Muscle layer of duodenum (tissue), 2 donors: ENCODE results near the gene LRRC72.

Experiments
- H3K27ac ChIP-seq: one replicate; pipeline ENCODE4 v1.7.0; 2013; ENCODE audit warnings: mild to moderate bottlenecking, low read length
- H3K27me3 ChIP-seq: one replicate; pipeline ENCODE4 v1.7.0; 2013; ENCODE audit warnings: low read depth, mild to moderate bottlenecking, control low read depth, low read length
- H3K36me3 ChIP-seq, 2 donors: one replicate each; pipeline ENCODE4 v1.7.0; 2013; ENCODE audit warnings: low read length in 2 of 2, control low read depth in 1 of 2, mild to moderate bottlenecking in 1 of 2; ENCODE audit not compliant: insufficient read depth in 2 of 2, control insufficient read depth in 1 of 2
- H3K4me1 ChIP-seq, 2 donors: one replicate each; pipeline ENCODE4 v1.7.0; 2013; ENCODE audit warnings: low read length in 2 of 2, mild to moderate bottlenecking in 2 of 2, control low read depth in 1 of 2, moderate library complexity in 1 of 2; ENCODE audit not compliant: insufficient read depth in 2 of 2, control insufficient read depth in 1 of 2
- H3K4me3 ChIP-seq, 2 donors: one replicate each; pipeline ENCODE4 v1.7.0; 2013; ENCODE audit warnings: low read length in 2 of 2, low read depth in 1 of 2, mild to moderate bottlenecking in 1 of 2
- H3K9me3 ChIP-seq, 2 donors: one replicate each; pipeline ENCODE4 v1.7.0; 2013; ENCODE audit warnings: low read length in 2 of 2, control low read depth in 1 of 2, mild to moderate bottlenecking in 1 of 2; ENCODE audit not compliant: control insufficient read depth in 1 of 2
- donor health status: healthy.

Gene LRRC72

DNA sequence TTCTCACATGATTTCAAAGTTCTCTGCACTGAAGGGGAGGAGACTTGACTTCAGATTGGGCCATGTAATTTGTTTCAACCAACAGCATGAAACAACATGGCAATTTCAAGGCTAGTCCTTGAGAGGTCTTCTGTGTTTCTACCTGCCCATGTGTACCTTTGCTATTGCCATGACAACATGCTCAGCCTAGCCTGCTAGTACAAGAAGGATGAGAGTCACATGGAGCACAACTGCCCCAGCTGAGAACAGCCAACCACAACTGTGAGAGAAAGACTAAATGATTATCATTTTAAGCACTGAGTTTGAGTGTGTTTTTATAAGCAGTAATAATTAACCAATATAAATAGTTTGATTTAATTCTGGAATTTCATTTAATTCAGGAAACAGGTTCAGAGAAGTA lies 77.0 kb downstream of the LRRC72 start:
- Histone ChIP-seq H3K4me1 (no peaks in the 10 kb centered on the region), H3K9me3 (no peaks in the 10 kb centered on the region), H3K4me3 (no peak overlapping the region), H3K27me3 (no peaks in the 10 kb centered on the region), H3K27ac (no peak overlapping the region), H3K36me3 (peaks cover 33 to 64% of the 10 kb centered on the region in 2 donors)

DNA sequence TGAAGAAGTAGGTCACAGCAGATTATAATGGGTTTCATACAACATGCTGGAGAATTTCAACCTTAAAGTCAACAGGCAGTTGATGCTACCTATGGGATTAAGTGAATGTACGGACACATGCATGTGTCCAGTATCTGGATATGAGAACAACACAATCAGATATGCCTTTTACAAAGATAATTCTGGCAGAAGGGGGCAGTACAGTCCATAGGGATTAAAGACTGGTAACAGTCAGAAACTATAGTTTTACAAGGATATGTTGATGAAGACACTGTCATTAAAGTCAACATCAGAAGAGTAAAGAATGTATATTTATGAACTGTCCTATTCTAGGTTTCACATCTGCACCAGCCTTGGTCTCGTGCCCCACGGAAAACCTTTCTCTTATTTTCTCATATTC lies 77.4 kb downstream of the LRRC72 start:
- H3K27me3 ChIP-seq = no peaks in the 10 kb centered on the region
- peaks cover 33 to 64% of the 10 kb centered on the region in 2 donors for H3K36me3 ChIP-seq
- H3K4me1 ChIP-seq = no peaks in the 10 kb centered on the region
- no peaks in the 10 kb centered on the region for H3K9me3 ChIP-seq
- no peak overlapping the region for H3K27ac ChIP-seq
- H3K4me3 ChIP-seq = no peak overlapping the region

DNA sequence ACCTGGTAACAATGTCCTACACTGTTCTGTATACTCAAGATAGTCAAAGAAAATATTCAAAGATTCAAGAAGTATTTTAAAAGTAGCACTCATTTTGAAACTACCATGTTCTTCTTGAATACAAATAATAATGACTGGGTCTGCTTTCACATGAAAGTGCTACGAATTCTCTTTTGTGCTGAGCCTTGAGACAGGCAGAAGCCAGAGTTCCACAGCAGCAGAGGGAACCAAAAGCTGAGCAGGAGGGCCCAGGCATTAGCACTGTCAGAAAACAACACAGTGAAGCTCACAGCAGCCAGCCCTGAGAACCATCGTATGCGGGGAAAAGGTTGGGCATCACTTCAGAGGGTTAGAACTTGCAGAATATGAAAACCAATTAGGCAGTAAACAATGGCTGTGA lies 80.1 kb downstream of the LRRC72 start:
- Histone ChIP-seq H3K27ac (no peak overlapping the region), H3K9me3 (no peaks in the 10 kb centered on the region), H3K36me3 (peaks cover 20 to 51% of the 10 kb centered on the region in 2 donors), H3K4me1 (no peaks in the 10 kb centered on the region), H3K4me3 (no peak overlapping the region), H3K27me3 (no peaks in the 10 kb centered on the region)

DNA sequence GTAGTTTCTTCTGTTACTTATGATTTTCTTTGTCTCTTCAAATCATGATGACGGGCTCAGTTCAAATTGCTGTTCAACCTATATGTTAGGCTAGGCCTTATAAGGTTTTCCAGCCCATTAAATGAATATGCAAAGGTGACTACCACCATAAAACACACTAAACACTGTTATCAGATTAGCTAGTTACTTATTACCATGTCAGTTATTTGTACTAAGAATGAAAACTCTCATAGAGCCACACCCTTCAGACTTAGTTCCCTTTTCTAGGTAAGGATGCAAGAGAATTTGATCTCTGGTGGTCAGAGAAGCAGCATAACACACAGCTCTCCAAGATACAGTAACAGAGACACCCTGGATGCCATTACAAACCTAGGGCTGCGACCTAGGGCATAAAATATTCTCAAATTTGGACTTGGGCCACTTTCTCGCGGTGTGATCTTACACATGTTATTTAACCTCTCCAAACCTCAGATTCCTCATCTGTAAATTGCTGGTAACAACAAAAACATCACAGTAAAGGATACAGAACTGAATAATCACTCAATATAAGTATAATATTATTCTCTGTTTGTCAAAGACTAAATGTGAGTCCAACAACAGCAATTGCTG lies 83.3 kb downstream of the LRRC72 start:
- Histone ChIP-seq H3K27me3 (no peaks in the 10 kb centered on the region), H3K4me1 (no peaks in the 10 kb centered on the region), H3K27ac (peak overlapping the region; percentile 37), H3K36me3 (peaks cover 11 to 40% of the 10 kb centered on the region in 2 donors), H3K9me3 (no peaks in the 10 kb centered on the region), H3K4me3 (no peak overlapping the region)

DNA sequence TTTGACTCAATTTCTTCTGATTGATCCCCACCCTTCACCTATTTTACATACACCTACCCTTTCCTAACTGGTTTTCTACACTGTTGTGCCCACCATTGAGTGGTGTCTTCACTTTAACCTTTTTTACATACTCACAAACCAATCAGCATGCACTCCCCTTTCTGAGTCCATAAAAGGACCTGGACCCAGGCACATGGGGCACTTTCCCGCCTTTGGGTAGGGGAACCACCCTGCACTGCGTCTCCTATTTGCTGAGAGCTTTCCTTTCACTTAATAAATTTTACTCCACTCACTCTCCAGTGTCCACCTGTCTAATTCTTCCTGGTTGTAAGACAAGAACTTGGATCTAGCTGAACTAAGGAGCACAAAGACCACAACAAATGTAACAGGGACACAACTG lies 85.1 kb downstream of the LRRC72 start:
- Histone ChIP-seq H3K4me1 (no peaks in the 10 kb centered on the region), H3K27me3 (no peaks in the 10 kb centered on the region), H3K9me3 (no peaks in the 10 kb centered on the region), H3K36me3 (peaks cover 18 to 51% of the 10 kb centered on the region in 2 donors), H3K27ac (no peak overlapping the region), H3K4me3 (no peak overlapping the region)

DNA sequence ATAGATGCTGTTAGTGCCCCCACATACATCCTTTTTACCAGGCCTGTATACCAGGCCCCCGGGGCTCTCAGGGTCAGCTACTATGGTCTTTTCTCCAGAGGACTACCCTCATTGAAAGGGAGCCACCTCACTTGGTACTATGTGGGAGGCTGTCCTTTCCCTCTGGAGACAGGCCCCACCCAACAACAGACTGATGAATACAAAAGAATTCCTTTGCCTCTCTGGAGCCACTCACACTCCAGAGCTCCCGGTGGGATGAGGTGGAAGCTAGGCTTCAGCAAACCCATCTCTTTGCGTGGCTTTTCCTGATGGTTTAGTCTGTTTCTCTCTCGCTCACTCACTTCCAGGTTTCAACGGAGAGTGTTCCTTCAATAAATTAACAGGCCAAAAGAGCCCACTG lies 88.6 kb downstream of the LRRC72 start:
- Histone ChIP-seq H3K4me1 (no peaks in the 10 kb centered on the region), H3K27me3 (no peaks in the 10 kb centered on the region), H3K4me3 (no peak overlapping the region), H3K9me3 (no peaks in the 10 kb centered on the region), H3K36me3 (peaks cover 15 to 41% of the 10 kb centered on the region in 2 donors), H3K27ac (no peak overlapping the region)

DNA sequence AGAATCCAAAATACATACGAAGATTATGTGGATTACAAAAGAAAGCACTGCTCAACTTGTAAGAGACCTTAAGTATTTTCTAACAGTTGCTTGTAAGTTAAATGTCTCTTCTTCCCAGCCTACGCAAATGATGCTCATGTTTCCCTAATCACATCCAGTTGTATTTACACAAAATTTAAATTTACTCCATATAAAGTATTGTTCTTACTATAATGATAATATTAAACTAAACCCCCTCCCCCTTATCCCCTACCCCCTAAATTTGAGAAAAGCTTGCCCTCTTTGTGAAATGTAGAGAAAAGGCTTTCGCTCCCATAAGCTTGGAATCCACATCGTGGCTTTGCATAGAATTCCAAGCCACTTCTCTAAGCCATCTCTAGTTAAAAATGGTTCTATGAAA lies 89.5 kb downstream of the LRRC72 start:
- no peaks in the 10 kb centered on the region for H3K9me3 ChIP-seq
- H3K4me3 ChIP-seq = no peak overlapping the region
- peaks cover 15 to 42% of the 10 kb centered on the region in 2 donors for H3K36me3 ChIP-seq
- no peak overlapping the region for H3K27ac ChIP-seq
- H3K4me1 ChIP-seq = no peaks in the 10 kb centered on the region
- H3K27me3 ChIP-seq = no peaks in the 10 kb centered on the region

DNA sequence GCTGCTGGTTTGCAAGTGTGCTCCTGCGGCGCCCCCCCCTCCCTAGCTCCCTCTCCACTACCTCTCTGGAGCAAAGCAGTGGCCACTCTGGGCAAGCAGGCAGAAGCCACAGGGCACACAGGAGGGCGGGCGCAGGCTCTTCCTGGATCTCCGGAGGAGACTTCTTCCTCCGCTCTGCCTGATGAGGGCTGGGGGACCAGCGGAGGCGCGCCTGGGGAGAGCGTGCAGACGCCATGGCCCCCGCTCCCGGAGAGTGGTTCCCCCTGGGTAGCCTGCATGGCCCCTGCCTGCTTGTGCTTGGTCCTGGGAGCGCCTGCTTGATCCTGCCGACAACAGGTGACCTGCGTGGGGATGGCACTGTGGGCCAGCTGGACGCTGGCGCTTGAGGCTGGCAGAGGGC lies 89.9 kb downstream of the LRRC72 start:
- no peaks in the 10 kb centered on the region for H3K4me1 ChIP-seq

DNA sequence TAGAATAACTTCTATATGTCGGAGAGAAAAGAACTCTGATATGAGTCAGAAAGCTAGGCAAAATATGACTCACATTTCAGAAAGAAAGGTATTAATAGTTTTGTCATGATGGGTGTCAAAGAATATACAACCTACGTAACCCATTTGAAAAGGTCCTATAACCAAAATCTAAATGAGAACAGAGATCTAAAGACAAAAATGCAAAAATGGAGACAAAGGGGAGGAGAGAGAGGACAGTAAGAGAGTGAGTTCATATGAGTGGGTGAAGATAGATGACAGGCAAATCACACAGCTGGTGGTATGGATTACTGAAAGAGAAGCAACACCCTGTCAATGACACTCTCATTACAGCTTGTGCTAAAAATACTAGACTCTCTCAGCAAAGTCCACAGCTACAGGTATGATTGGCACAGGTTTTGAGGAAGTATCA lies 93.4 kb downstream of the LRRC72 start:
- no peak overlapping the region for H3K27ac ChIP-seq
- H3K36me3 ChIP-seq = peaks cover 31 to 48% of the 10 kb centered on the region in 2 donors
- no peaks in the 10 kb centered on the region for H3K27me3 ChIP-seq
- H3K4me1 ChIP-seq = no peaks in the 10 kb centered on the region
- H3K4me3 ChIP-seq = no peak overlapping the region
- no peaks in the 10 kb centered on the region for H3K9me3 ChIP-seq

More for the DNA sequence above, 89.9 kb downstream of the LRRC72 start:
- Histone ChIP-seq H3K4me3 (no peak overlapping the region), H3K27me3 (no peaks in the 10 kb centered on the region), H3K9me3 (no peaks in the 10 kb centered on the region), H3K36me3 (peaks cover 15 to 42% of the 10 kb centered on the region in 2 donors), H3K27ac (no peak overlapping the region)

DNA sequence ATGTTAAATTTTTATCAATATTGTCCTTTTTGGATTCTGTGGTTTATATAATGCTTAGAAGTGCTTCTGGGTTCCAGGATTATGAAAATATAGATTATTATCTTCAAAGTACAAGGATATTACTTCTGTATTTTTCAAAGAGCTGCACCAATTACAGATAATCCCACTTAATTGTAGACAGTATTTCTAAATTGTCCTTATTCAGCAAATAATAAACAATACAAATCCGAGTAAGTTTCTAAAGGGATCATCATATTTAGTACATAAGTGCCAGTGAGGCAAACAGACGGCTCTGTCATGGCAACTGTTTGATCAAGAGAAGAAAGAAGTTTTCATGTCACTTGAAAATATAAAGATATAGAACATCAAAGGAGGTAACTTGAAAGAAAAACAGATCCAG lies 99.8 kb downstream of the LRRC72 start:
- Histone ChIP-seq H3K4me1 (no peaks in the 10 kb centered on the region), H3K9me3 (no peaks in the 10 kb centered on the region), H3K36me3 (peaks cover 19 to 24% of the 10 kb centered on the region in 2 donors), H3K4me3 (no peak overlapping the region), H3K27ac (no peak overlapping the region), H3K27me3 (no peaks in the 10 kb centered on the region)

DNA sequence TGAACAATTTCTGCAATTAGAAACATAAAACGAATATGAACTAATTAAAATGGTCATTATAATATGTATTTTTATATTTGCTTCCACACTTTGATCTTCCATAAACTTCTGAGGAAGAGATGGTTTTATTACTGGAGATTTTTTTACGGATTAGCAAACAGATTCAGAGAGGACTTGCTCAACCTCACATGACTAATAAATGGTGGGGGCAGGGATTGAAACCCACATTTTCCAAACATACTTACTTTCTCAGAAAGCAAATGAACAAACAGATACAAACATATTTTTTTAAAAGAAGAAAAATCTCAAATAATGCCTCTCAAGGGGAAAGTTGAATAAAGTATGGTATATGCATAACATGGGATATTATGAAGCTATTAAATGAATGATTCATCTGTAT lies 100.6 kb downstream of the LRRC72 start:
- no peaks in the 10 kb centered on the region for H3K9me3 ChIP-seq
- H3K27ac ChIP-seq = no peak overlapping the region
- peaks cover 19 to 24% of the 10 kb centered on the region in 2 donors for H3K36me3 ChIP-seq
- H3K4me1 ChIP-seq = no peaks in the 10 kb centered on the region
- H3K27me3 ChIP-seq = no peaks in the 10 kb centered on the region
- no peak overlapping the region for H3K4me3 ChIP-seq

DNA sequence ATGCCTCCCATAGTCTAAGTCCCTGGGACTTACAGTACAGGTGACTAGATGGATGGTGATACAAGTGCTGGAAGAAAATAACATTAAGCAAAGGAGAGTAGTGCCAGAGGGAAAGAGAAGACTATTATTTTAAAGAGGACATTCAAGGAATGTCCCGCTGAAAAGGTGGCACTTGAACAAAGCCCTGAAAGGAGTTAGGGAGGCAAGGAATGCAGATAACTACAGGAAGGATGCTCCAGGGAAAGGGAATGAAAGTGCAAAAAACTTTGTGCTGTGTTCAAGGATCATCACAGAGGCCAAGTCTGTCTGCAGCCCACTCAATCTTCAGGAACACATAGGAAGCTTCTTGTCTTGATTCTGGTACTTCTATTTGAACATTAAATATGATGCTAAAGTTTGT lies 104.0 kb downstream of the LRRC72 start:
- Histone ChIP-seq H3K36me3 (peaks cover 0 to 4% of the 10 kb centered on the region in 2 donors), H3K4me3 (no peak overlapping the region), H3K9me3 (no peaks in the 10 kb centered on the region), H3K4me1 (peaks cover 3 to 4% of the 10 kb centered on the region in 2 donors), H3K27me3 (no peaks in the 10 kb centered on the region), H3K27ac (no peak overlapping the region)
